HG02840 (cell line): ENCODE data around the gene PLCB3.

ENCODE experiments used
- ATAC-seq: cut with Tn5 transposase; IDR thresholded peaks from one replicate; pipeline ENCODE4 v1.9.1; 2021; ENCODE audit warnings: mild to moderate bottlenecking, moderate library complexity, moderate number of reproducible peaks; ENCODE audit not compliant: unreplicated experiment, low FRiP score

PLCB3 gene

GRCh38 chr11:64248578-64248977 is 2.8 kb upstream of the PLCB3 start:
- ATAC-seq = no peak

- no peak for ATAC-seq
Measured at GRCh38 chr11:64249038-64249437, 2.3 kb upstream of the PLCB3 start.

DNA sequence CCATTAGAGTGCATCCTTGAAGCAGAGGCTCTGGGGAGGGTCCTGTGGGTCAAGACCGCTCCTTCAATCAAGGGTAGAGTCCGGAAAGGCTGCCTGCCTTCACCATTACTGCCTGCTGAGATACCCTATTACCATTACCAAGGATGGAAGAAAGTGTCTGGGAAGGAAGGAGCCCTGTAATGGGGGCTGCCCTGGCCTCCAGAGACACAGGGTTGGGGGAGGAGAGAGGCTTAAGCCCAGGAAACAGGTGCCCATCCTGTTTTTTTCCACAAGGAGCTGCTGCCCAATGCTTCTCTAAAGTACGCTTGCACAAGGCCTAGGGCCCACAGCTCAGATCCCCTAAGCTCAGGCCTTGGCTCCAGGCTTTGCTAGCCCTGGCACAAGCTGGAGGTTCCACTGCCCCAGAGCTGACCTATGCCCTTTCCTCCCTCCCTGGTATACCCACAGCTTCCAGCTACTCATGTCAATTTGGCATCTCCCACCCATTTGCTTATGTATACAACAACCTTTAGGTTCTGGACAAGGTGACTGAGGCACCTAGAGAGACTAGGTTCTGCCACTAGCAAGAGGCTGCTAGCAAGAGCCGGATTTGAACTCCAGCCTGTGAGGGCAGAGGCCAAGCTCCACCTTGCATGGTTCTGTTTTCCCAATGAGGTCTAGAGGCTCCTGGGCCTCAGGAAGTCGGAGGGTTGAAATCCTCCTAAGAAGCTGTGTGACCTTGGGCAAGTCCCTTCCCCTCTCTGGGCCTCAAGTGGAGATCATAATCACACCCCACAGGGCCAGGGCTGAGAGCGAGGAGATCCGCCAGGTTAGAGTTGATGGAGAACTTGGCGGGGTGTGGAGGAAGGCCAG is 1.5 kb upstream of the PLCB3 start:
- ATAC-seq = no peak

- ATAC-seq = no peak
Measured at GRCh38 chr11:64250415-64251015, 815 bp upstream of the PLCB3 start.

DNA sequence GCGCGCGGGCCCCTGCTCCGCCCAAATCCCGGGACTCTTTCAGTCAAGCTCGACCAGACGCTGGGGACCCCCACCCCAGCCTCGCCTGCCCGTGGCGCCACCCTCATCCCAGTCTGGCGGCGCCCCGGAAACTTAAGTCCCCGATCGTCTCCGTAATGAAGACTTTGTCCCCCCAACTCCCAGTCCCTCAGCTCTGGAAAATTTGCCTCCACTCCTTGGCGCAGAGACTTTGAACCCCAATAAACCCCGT is 348 bp downstream of the PLCB3 start:
- ATAC-seq = no peak

DNA sequence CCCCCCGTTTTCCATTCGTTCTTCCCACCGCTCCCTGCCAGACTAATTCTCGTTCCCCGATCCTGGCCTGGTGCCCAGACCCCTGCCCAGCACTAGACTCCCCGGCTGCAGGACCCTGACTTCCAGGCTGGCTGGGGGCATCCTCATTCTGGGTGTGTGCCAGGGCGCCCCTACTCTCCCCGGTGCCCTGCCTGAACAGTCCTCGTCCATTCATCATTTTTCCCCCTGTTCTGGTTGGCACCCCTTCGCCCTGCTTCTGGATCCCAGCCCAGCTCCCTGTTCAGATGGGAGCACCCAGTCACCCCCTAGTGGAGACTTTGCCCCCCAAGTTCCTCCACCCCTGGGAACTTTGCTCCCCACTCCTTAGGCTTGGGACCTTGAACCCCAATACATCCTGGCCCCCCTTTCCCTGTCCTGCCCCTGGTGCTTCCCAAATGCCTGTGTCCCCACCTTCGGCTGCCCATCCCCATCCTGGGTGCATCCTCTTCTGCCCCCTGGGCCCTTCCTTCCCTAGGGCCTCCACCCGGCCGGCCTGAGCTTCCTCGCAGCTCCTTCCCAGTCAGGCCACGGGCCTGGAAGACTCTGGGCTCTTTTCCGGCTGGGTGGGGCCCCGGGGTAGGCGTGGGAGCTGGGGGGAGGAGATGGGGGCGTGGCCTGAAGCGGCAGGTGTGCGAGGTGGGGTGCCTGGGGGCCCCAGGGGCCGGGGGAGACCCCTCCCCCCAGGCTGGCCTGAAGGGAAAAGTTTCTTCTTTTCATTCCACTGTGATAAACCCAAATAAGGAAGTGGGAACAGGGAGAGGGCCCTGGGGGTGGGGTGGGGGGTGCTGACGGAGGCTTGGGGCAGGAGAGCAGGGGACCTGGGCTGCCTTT is 908 bp downstream of the PLCB3 start:
- ATAC-seq = no peak

- no peak for ATAC-seq
Measured at GRCh38 chr11:64253043-64253442, 1.7 kb downstream of the PLCB3 start.

DNA sequence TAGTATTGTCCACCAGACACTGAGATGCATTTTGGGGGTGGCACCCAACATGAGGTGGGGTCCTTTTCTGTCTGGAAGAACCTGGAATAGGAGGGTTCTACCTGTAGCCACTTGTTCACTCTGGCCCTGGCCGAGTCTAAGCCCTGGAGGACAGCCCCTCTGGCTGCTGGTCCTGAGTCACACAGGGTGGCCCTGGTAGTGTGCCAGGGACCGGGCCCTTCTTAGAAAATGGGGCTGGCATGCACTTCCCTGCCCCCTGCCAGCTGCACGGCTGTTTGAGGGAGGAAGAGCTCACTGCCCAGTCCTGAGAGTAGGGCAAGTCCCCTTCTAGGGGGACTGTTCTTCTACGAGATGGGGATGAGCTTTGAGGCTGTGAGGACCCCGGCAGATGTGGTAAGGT is 2.2 kb downstream of the PLCB3 start:
- no peak for ATAC-seq

GRCh38 chr11:64254326-64254725 is 3.0 kb downstream of the PLCB3 start:
- ATAC-seq = no peak

- no peak for ATAC-seq
Measured at GRCh38 chr11:64255135-64256128, 4.1 kb downstream of the PLCB3 start.

DNA sequence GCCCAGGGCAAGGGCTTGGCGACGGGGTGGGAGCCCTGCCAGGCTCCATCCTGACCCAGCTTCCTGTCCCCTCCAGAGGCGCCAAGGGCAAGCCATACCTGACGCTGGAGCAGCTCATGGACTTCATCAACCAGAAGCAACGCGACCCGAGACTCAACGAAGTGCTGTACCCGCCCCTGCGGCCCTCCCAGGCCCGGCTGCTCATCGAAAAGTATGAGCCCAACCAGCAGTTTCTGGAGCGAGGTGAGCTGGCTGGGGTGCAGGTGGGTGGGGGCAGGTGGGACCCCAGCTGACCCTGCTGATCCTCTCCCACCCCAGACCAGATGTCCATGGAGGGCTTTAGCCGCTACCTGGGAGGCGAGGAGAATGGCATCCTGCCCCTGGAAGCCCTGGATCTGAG is 5.0 kb downstream of the PLCB3 start:
- ATAC-seq = no peak

DNA sequence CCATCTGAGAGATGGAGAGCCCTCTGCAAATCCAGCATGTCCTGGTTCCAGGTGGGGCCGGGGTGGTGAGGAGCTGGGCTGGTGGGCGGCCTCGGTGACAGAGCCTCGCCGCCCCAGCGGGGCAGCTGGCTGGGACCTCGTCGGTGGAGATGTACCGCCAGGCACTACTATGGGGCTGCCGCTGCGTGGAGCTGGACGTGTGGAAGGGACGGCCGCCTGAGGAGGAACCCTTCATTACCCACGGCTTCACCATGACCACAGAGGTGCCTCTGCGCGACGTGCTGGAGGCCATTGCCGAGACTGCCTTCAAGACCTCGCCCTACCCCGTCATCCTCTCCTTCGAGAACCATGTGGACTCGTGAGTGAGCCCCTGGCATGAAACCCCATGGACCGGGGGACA is 7.0 kb downstream of the PLCB3 start:
- no peak for ATAC-seq

DNA sequence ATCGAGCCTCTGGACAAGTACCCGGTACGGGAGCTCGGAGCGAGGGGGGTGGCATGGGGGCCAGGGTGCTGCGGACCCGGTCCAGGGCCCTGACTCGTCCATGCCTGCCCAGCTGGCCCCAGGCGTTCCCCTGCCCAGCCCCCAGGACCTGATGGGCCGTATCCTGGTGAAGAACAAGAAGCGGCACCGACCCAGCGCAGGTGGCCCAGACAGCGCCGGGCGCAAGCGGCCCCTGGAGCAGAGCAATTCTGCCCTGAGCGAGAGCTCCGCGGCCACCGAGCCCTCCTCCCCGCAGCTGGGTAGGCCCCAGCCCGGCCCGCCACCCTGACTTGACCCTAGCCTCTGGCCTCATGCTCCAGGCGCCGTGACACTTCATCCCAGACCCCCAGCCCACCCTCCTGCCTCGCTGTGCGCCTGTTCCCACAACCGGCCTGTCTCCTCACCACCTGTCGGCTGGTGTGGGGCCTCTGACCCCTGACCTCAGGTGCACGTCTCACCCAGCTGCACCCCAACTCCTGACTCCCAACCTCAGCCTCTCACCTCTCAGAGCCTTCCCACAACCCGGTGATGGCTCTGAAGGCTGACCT is 7.7 kb downstream of the PLCB3 start:
- no peak for ATAC-seq

GRCh38 chr11:64259533-64260067 is 8.3 kb downstream of the PLCB3 start:
- no peak for ATAC-seq

- ATAC-seq = no peak
Measured at GRCh38 chr11:64260147-64260708, 8.9 kb downstream of the PLCB3 start.

GRCh38 chr11:64261556-64262080 is 10.3 kb downstream of the PLCB3 start:
- no peak for ATAC-seq

DNA sequence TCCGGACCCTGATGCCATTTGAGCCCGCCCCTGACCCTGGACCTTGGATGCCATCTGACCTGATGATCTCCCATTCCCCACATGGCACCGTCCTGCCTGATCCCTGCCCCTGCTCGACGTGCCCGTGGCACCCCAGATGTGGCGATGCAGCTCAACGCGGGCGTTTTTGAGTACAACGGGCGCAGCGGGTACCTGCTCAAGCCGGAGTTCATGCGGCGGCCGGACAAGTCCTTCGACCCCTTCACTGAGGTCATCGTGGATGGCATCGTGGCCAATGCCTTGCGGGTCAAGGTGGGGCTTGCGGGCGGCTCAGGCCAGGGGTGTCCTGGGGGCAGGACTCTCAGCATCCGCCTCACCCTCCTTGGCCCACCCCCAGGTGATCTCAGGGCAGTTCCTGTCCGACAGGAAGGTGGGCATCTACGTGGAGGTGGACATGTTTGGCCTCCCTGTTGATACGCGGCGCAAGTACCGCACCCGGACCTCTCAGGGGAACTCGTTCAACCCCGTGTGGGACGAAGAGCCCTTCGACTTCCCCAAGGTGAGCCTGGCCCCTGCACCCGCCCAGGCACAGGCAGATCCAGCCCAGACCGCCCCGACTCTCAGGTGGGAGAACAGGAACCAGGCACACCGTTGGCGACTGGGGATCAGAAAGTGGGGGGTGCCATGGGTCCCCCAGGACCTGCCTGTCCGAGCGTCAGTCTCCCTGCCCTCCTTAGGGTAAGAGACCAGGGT is 11.1 kb downstream of the PLCB3 start:
- no peak for ATAC-seq
